Muscle layer of colon (tissue), 2 donors: ENCODE data around the gene XPO6.

ENCODE experiments used
- H3K27ac ChIP-seq: one replicate; pipeline ENCODE4 v1.7.0; 2013; ENCODE audit warnings: low read depth, mild to moderate bottlenecking, low read length, moderate library complexity
- H3K27me3 ChIP-seq, 2 donors: one replicate each; pipeline ENCODE4 v1.7.0; 2013; ENCODE audit warnings: low read length in 2 of 2, mild to moderate bottlenecking in 2 of 2; ENCODE audit not compliant: insufficient read depth in 2 of 2, control insufficient read depth in 1 of 2
- H3K36me3 ChIP-seq: one replicate; pipeline ENCODE4 v1.7.0; 2013; ENCODE audit warnings: mild to moderate bottlenecking, low read length; ENCODE audit not compliant: insufficient read depth
- H3K4me1 ChIP-seq: one replicate; pipeline ENCODE4 v1.7.0; 2013; ENCODE audit warnings: mild to moderate bottlenecking, low read length; ENCODE audit not compliant: insufficient read depth
- H3K4me3 ChIP-seq, 2 donors: one replicate each; pipeline ENCODE4 v1.7.0; 2013; ENCODE audit warnings: low read length in 2 of 2, low read depth in 1 of 2, mild to moderate bottlenecking in 1 of 2, moderate library complexity in 1 of 2
- H3K9ac ChIP-seq: one replicate; pipeline ENCODE4 v1.7.0; 2013; ENCODE audit warnings: low read length
- H3K9me3 ChIP-seq: one replicate; pipeline ENCODE4 v1.7.0; 2013; ENCODE audit warnings: mild to moderate bottlenecking, low read length
- donor health status: abdominal sarcoma.
- donor health status: Adenocarcinoma of cecum.

Gene XPO6

GRCh38 chr16:28208131-28208530 lies 3.6 kb downstream of the XPO6 start:
- Histone ChIP-seq H3K9me3 (no peaks in the 10 kb centered on the region), H3K4me3 (no peak overlapping the region), H3K27ac (no peak overlapping the region), H3K27me3 (no peaks in the 10 kb centered on the region), H3K4me1 (peaks cover 13% of the 10 kb centered on the region), H3K9ac (no peak overlapping the region), H3K36me3 (peaks cover 7% of the 10 kb centered on the region)

- Histone ChIP-seq H3K4me3 (no peak overlapping the region), H3K9ac (no peak overlapping the region), H3K27ac (no peak overlapping the region), H3K36me3 (peaks cover 7% of the 10 kb centered on the region), H3K27me3 (no peaks in the 10 kb centered on the region), H3K9me3 (no peaks in the 10 kb centered on the region), H3K4me1 (peaks cover 10% of the 10 kb centered on the region)
Measured at GRCh38 chr16:28207399-28207798, 4.4 kb downstream of the XPO6 start.

- no peaks in the 10 kb centered on the region for H3K9me3 ChIP-seq
- peaks cover 7% of the 10 kb centered on the region for H3K36me3 ChIP-seq
- H3K4me1 ChIP-seq: peaks cover 10% of the 10 kb centered on the region
Measured at GRCh38 chr16:28205974-28206373, 5.8 kb downstream of the XPO6 start.

GRCh38 chr16:28205117-28205899 lies 6.5 kb downstream of the XPO6 start:
- Histone ChIP-seq H3K27me3 (no peaks in the 10 kb centered on the region), H3K36me3 (peaks cover 7% of the 10 kb centered on the region), H3K27ac (no peak overlapping the region), H3K4me3 (no peak overlapping the region), H3K9ac (no peak overlapping the region), H3K9me3 (no peaks in the 10 kb centered on the region), H3K4me1 (peaks cover 3% of the 10 kb centered on the region)

More at GRCh38 chr16:28205974-28206373, 5.8 kb downstream of the XPO6 start:
- Histone ChIP-seq H3K4me3 (no peak overlapping the region), H3K27ac (no peak overlapping the region), H3K9ac (no peak overlapping the region), H3K27me3 (no peaks in the 10 kb centered on the region)

GRCh38 chr16:28204622-28205021 lies 7.1 kb downstream of the XPO6 start:
- Histone ChIP-seq H3K4me1 (no peaks in the 10 kb centered on the region), H3K27ac (no peak overlapping the region), H3K9ac (no peak overlapping the region), H3K27me3 (no peaks in the 10 kb centered on the region), H3K9me3 (no peaks in the 10 kb centered on the region), H3K36me3 (peaks cover 7% of the 10 kb centered on the region), H3K4me3 (no peak overlapping the region)

- Histone ChIP-seq H3K27me3 (no peaks in the 10 kb centered on the region), H3K9me3 (no peaks in the 10 kb centered on the region), H3K9ac (no peak overlapping the region), H3K27ac (no peak overlapping the region), H3K36me3 (peaks cover 7% of the 10 kb centered on the region), H3K4me1 (no peaks in the 10 kb centered on the region), H3K4me3 (no peak overlapping the region)
Measured at GRCh38 chr16:28204204-28204603, 7.6 kb downstream of the XPO6 start.

GRCh38 chr16:28202147-28202746 lies 9.5 kb downstream of the XPO6 start:
- H3K36me3 ChIP-seq: peaks cover 7% of the 10 kb centered on the region
- H3K27ac ChIP-seq: no peak overlapping the region

GRCh38 chr16:28200661-28201060 lies 11.1 kb downstream of the XPO6 start:
- H3K9me3 ChIP-seq: no peaks in the 10 kb centered on the region
- no peak overlapping the region for H3K9ac ChIP-seq
- H3K4me1 ChIP-seq: no peaks in the 10 kb centered on the region
- H3K27ac ChIP-seq: no peak overlapping the region
- H3K36me3 ChIP-seq: peaks cover 7% of the 10 kb centered on the region
- no peaks in the 10 kb centered on the region for H3K27me3 ChIP-seq
- no peak overlapping the region for H3K4me3 ChIP-seq

More at GRCh38 chr16:28202147-28202746, 9.5 kb downstream of the XPO6 start:
- H3K4me3 ChIP-seq: no peak overlapping the region
- no peaks in the 10 kb centered on the region for H3K9me3 ChIP-seq
- H3K4me1 ChIP-seq: no peaks in the 10 kb centered on the region
- H3K9ac ChIP-seq: no peak overlapping the region
- no peaks in the 10 kb centered on the region for H3K27me3 ChIP-seq

GRCh38 chr16:28196387-28196987 lies 15.3 kb downstream of the XPO6 start:
- H3K4me3 ChIP-seq: no peak overlapping the region
- peaks cover 3% of the 10 kb centered on the region for H3K4me1 ChIP-seq
- H3K36me3 ChIP-seq: no peaks in the 10 kb centered on the region
- no peak overlapping the region for H3K27ac ChIP-seq
- no peaks in the 10 kb centered on the region for H3K9me3 ChIP-seq
- H3K9ac ChIP-seq: no peak overlapping the region
- no peaks in the 10 kb centered on the region for H3K27me3 ChIP-seq

GRCh38 chr16:28195859-28196258 lies 15.9 kb downstream of the XPO6 start:
- Histone ChIP-seq H3K4me3 (no peak overlapping the region), H3K4me1 (peaks cover 7% of the 10 kb centered on the region), H3K9ac (no peak overlapping the region), H3K27ac (no peak overlapping the region), H3K36me3 (no peaks in the 10 kb centered on the region), H3K9me3 (no peaks in the 10 kb centered on the region), H3K27me3 (no peaks in the 10 kb centered on the region)

- H3K36me3 ChIP-seq: no peaks in the 10 kb centered on the region
- no peak overlapping the region for H3K27ac ChIP-seq
- no peaks in the 10 kb centered on the region for H3K9me3 ChIP-seq
- H3K9ac ChIP-seq: no peak overlapping the region
- H3K4me1 ChIP-seq: peaks cover 7% of the 10 kb centered on the region
- H3K27me3 ChIP-seq: no peaks in the 10 kb centered on the region
- no peak overlapping the region for H3K4me3 ChIP-seq
Measured at GRCh38 chr16:28193530-28194423, 18.0 kb downstream of the XPO6 start.
